Neutrophil (primary cell): ENCODE data around the gene ZNF768.

Source experiments
- H3K27ac ChIP-seq: fragments of 200-600 bp; sonication (generic); 2 replicates; pipeline ENCODE4 v1.5.1; 2016; ENCODE audit warnings: mild to moderate bottlenecking, moderate library complexity
- H3K27me3 ChIP-seq: fragments of 200-600 bp; sonication (generic); 2 replicates; pipeline ENCODE4 v1.6.0; 2016; ENCODE audit warnings: mild to moderate bottlenecking
- H3K36me3 ChIP-seq: fragments of 200-600 bp; sonication (generic); 2 replicates; pipeline ENCODE4 v1.5.1; 2017
- H3K4me1 ChIP-seq, 2 experiments: fragments of 200-600 bp in 1 of 2; sonication (generic) in 1 of 2; 1 replicate in 1 of 2; 2 replicates in 1 of 2; pipeline versions ENCODE4 v1.5.1 to v1.6.1; 2013 to 2016; ENCODE audit warnings: low read depth in 1 of 2, low read length in 1 of 2, mild to moderate bottlenecking in 1 of 2, moderate library complexity in 1 of 2; ENCODE audit not compliant: control insufficient read depth in 1 of 2, insufficient read depth in 1 of 2
- H3K4me3 ChIP-seq, 2 experiments: fragments of 200-600 bp in 1 of 2; sonication (generic) in 1 of 2; 1 replicate in 1 of 2; 2 replicates in 1 of 2; pipeline ENCODE4 v1.5.1; 2013 to 2016; ENCODE audit warnings: low read depth in 1 of 2, low read length in 1 of 2, mild to moderate bottlenecking in 1 of 2, moderate library complexity in 1 of 2
- H3K9me3 ChIP-seq: fragments of 200-600 bp; sonication (generic); 2 replicates; pipeline ENCODE4 v1.5.1; 2016
- CTCF ChIP-seq: fragments of 200-600 bp; sonication (generic); IDR thresholded peaks from 2 replicates; pipeline ENCODE4 v1.5.1; 2016; ENCODE audit warnings: antibody characterized with exemption

Gene ZNF768

GRCh38 chr16:30494709-30495108 lies 31.7 kb downstream of the ZNF768 start:
- H3K36me3 ChIP-seq, result peaks cover 100% of the 10 kb centered on the region
- no peak for TF ChIP-seq CTCF
- no peak overlapping the region for H3K4me3 ChIP-seq
- no peaks in the 10 kb centered on the region for H3K27me3 ChIP-seq
- no peak overlapping the region for H3K27ac ChIP-seq
- H3K4me1 ChIP-seq, result no peaks in the 10 kb centered on the region
- H3K9me3 ChIP-seq, result no peaks in the 10 kb centered on the region

- TF ChIP-seq CTCF, result no peak
- Histone ChIP-seq H3K27ac (no peak overlapping the region), H3K4me3 (no peak overlapping the region), H3K27me3 (no peaks in the 10 kb centered on the region), H3K9me3 (no peaks in the 10 kb centered on the region), H3K36me3 (peaks cover 100% of the 10 kb centered on the region), H3K4me1 (no peaks in the 10 kb centered on the region)
Measured at GRCh38 chr16:30493941-30494488, 32.4 kb downstream of the ZNF768 start.

GRCh38 chr16:30491744-30492308 lies 34.5 kb downstream of the ZNF768 start:
- H3K4me3 ChIP-seq, result no peak overlapping the region
- no peak for TF ChIP-seq CTCF
- no peaks in the 10 kb centered on the region for H3K27me3 ChIP-seq
- H3K4me1 ChIP-seq, result no peaks in the 10 kb centered on the region
- H3K27ac ChIP-seq, result peak overlapping the region; percentile 19
- H3K36me3 ChIP-seq, result peaks cover 100% of the 10 kb centered on the region
- no peaks in the 10 kb centered on the region for H3K9me3 ChIP-seq

- TF ChIP-seq CTCF, result no peak
- no peaks in the 10 kb centered on the region for H3K9me3 ChIP-seq
- H3K27ac ChIP-seq, result peak overlapping the region; percentile 19
- H3K4me1 ChIP-seq, result no peaks in the 10 kb centered on the region
- peaks cover 100% of the 10 kb centered on the region for H3K36me3 ChIP-seq
- no peaks in the 10 kb centered on the region for H3K27me3 ChIP-seq
- H3K4me3 ChIP-seq, result no peak overlapping the region
Measured at GRCh38 chr16:30491229-30491628, 35.1 kb downstream of the ZNF768 start.

- H3K27ac ChIP-seq, result peak overlapping the region; percentile 20
- no peak for TF ChIP-seq CTCF
- H3K27me3 ChIP-seq, result no peaks in the 10 kb centered on the region
- no peaks in the 10 kb centered on the region for H3K9me3 ChIP-seq
- H3K4me1 ChIP-seq, result no peaks in the 10 kb centered on the region
- peaks cover 100% of the 10 kb centered on the region for H3K36me3 ChIP-seq
- H3K4me3 ChIP-seq, result no peak overlapping the region
Measured at GRCh38 chr16:30490210-30490609, 36.2 kb downstream of the ZNF768 start.
